Peyer's patch (tissue), 4 donors: ENCODE data around the gene CSRNP3. TPM values are rescaled to one million over a fixed set of nuclear protein-coding genes. Genes with fewer than 3 reads are reported as not detected.

Experiments
- DNase-seq, 3 donors: peaks; one replicate each; pipeline ENCODE4 v3.0.0-alpha.2; 2017 to 2019
- H3K27ac ChIP-seq, 4 donors: fragments of 200-600 bp; sonication (generic); one replicate each; pipeline ENCODE4 v1.5.1; 2016 to 2019
- H3K27me3 ChIP-seq, 2 donors: fragments of 200-600 bp; sonication (generic); one replicate each; pipeline ENCODE4 v1.5.1; 2019
- H3K36me3 ChIP-seq, 3 donors: fragments of 200-600 bp; sonication (generic); one replicate each; pipeline ENCODE4 v1.5.1; 2016 to 2019
- H3K4me1 ChIP-seq, 4 donors: fragments of 200-600 bp; sonication (generic); one replicate each; pipeline ENCODE4 v1.5.1; 2016 to 2019
- H3K4me3 ChIP-seq, 4 donors: fragments of 200-600 bp; sonication (generic); 1 replicate in 3 of 4; 2 replicates in 1 of 4; pipeline ENCODE4 v1.5.1; 2016 to 2019; ENCODE audit warnings: mild to moderate bottlenecking in 1 of 4
- H3K9me3 ChIP-seq, 4 donors: fragments of 200-600 bp; sonication (generic); one replicate each; pipeline ENCODE4 v1.5.1; 2016 to 2019; ENCODE audit warnings: mild to moderate bottlenecking in 1 of 4
- POLR2A ChIP-seq, 2 donors: fragments of 450-650 bp; IDR thresholded peaks; one replicate each; pipeline ENCODE4 v1.5.1; 2017; ENCODE audit warnings: antibody characterized with exemption in 2 of 2, mild to moderate bottlenecking in 2 of 2, moderate library complexity in 2 of 2
- total RNA-seq, 4 donors: library from RNA; depleted of rRNA; stranded (reverse); fragments of >200 nt; gene quantifications; one replicate each; pipeline ENCODE4 v1.1.0, GENCODE V29; 2016
- TF ChIP-seq, protein P1 (sequence below), 6 experiments: fragments of 450-650 bp in 4 of 6; fragments of 200-600 bp in 2 of 6; sonication (generic) in 1 of 6; IDR thresholded peaks; one replicate each; pipeline ENCODE4 v1.5.1; 2017 to 2019; ENCODE audit warnings: antibody characterized with exemption in 6 of 6, mild to moderate bottlenecking in 3 of 6, moderate library complexity in 1 of 6

Gene CSRNP3
- total RNA-seq, 4 donors from 2014 or later, result 1.6 to 10.5 (median 4.4) TPM

DNA sequence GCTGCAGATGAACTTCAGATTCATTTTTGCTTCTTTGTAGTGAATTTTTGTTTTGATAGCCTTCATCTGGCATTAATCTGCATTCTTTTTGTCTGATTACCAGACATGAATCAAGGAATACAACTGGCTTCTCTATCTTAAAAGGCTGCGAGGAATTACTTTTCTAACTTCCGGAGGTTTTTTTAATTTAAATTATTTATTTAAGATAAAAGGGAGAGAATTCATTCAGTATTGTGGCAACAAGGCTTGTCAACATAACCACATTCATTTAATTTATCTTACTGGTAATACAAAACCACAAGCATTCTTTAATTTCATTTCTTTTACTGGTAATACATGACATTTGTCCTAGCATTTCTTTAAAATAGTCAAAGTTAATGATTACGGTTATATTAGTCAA is 36.0 kb downstream of the CSRNP3 start:
- DNase-seq, result no peak
- Histone ChIP-seq H3K4me3 (no peak overlapping the region), H3K9me3 (no peaks in the 10 kb centered on the region), H3K4me1 (no peaks in the 10 kb centered on the region), H3K27me3 (no peaks in the 10 kb centered on the region), H3K36me3 (no peaks in the 10 kb centered on the region), H3K27ac (no peak overlapping the region)
- no peak for TF ChIP-seq POLR2A (IDR thresholded peaks at IDR 0.05)
- TF ChIP-seq, protein P1, sequence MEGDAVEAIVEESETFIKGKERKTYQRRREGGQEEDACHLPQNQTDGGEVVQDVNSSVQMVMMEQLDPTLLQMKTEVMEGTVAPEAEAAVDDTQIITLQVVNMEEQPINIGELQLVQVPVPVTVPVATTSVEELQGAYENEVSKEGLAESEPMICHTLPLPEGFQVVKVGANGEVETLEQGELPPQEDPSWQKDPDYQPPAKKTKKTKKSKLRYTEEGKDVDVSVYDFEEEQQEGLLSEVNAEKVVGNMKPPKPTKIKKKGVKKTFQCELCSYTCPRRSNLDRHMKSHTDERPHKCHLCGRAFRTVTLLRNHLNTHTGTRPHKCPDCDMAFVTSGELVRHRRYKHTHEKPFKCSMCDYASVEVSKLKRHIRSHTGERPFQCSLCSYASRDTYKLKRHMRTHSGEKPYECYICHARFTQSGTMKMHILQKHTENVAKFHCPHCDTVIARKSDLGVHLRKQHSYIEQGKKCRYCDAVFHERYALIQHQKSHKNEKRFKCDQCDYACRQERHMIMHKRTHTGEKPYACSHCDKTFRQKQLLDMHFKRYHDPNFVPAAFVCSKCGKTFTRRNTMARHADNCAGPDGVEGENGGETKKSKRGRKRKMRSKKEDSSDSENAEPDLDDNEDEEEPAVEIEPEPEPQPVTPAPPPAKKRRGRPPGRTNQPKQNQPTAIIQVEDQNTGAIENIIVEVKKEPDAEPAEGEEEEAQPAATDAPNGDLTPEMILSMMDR (IDR thresholded peaks at IDR 0.05), result no peak

DNA sequence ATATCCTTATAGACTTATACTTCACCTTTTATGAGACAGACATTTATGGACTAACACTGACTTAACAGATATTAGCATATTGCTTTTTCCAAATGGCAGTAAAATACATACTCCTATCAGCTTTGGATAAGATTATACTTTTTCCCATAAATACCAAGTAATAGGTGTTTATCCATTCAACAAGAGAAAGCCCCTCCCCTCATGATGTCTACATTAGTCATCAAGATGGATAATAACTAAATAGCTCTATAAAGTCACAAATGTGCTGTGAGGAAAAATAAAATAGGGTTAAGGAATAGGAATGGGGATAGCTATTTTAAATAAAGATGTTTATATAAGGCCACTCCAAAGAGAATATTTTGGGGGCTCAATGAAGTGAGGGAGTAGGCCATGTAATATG is 39.4 kb downstream of the CSRNP3 start:
- DNase-seq, result no peak
- H3K4me1 ChIP-seq, result no peaks in the 10 kb centered on the region
- no peaks in the 10 kb centered on the region for H3K27me3 ChIP-seq
- H3K9me3 ChIP-seq, result no peaks in the 10 kb centered on the region
- H3K27ac ChIP-seq, result no peak overlapping the region
- no peak overlapping the region for H3K4me3 ChIP-seq
- TF ChIP-seq, protein P1 (IDR thresholded peaks at IDR 0.05), result no peak
- no peak for TF ChIP-seq POLR2A (IDR thresholded peaks at IDR 0.05)
- no peaks in the 10 kb centered on the region for H3K36me3 ChIP-seq

DNA sequence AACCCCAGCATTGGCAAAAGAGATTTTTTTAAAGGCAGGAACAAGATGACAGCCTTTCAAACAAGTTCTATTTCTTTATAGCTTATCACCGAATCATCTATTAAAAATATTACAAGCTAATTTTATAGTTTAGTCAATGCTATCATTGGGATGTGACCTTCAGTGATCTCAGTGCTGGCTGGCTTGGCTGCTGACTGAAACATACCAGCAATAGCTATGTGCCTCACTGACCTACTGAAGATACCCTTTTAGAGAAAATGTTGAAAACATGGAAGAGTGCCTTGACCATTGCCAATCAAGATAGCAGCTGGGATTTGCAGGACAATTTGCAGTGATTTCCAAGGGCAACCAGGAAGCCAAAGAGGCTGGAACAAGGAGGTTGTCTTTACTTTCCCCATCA is 44.0 kb downstream of the CSRNP3 start:
- Histone ChIP-seq H3K27me3 (no peaks in the 10 kb centered on the region), H3K9me3 (no peaks in the 10 kb centered on the region), H3K4me1 (no peaks in the 10 kb centered on the region), H3K27ac (no peak overlapping the region), H3K36me3 (no peaks in the 10 kb centered on the region), H3K4me3 (no peak overlapping the region)
- TF ChIP-seq, protein P1 (IDR thresholded peaks at IDR 0.05), result no peak
- no peak for TF ChIP-seq POLR2A (IDR thresholded peaks at IDR 0.05)
- no peak for DNase-seq

DNA sequence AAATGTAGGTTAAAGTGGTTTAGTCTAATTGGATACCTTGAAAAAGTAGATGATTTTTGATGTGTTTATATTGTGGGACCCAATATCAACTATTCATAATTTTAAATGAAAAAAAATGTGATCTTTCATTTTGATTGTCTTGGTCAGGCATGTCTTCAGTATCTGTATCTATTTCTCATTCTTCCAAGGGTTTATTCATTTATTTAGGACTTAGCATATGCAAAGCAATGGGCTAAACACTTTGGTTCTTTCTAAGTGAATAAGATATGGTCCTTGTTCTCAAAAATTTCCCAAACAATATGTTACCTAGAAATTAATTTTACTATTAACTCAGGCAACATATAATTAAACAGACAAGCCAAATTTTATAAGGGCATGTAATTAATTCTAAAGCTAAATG is 49.1 kb downstream of the CSRNP3 start:
- no peak for DNase-seq
- Histone ChIP-seq H3K9me3 (no peaks in the 10 kb centered on the region), H3K27ac (no peak overlapping the region), H3K4me3 (no peak overlapping the region), H3K27me3 (no peaks in the 10 kb centered on the region), H3K4me1 (no peaks in the 10 kb centered on the region), H3K36me3 (no peaks in the 10 kb centered on the region)
- TF ChIP-seq, protein P1 (IDR thresholded peaks at IDR 0.05), result no peak
- no peak for TF ChIP-seq POLR2A (IDR thresholded peaks at IDR 0.05)

DNA sequence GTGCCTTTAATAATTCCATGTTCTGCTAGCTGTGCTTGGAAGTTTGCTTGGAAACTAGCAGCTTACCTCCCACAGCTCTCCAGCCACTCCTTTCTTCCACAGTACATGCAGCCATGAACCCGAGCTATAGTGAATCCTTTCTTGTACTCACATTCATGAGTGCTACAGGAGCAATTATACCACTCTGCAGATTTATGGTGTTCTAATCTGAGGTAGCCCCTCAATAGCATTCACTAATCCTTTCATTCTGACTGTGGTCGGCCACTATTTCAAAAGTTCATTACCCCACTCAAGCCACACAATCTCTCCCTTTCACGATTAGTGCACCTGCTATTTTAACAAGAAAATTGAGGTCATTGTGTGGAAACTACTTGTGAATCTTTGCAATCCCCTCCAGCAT is 53.2 kb downstream of the CSRNP3 start:
- H3K4me1 ChIP-seq, result no peaks in the 10 kb centered on the region
- H3K9me3 ChIP-seq, result no peaks in the 10 kb centered on the region
- H3K27me3 ChIP-seq, result no peaks in the 10 kb centered on the region
- H3K27ac ChIP-seq, result no peak overlapping the region
- TF ChIP-seq, protein P1 (IDR thresholded peaks at IDR 0.05), result no peak
- TF ChIP-seq POLR2A (IDR thresholded peaks at IDR 0.05), result no peak
- no peak for DNase-seq
- no peak overlapping the region for H3K4me3 ChIP-seq
- no peaks in the 10 kb centered on the region for H3K36me3 ChIP-seq

DNA sequence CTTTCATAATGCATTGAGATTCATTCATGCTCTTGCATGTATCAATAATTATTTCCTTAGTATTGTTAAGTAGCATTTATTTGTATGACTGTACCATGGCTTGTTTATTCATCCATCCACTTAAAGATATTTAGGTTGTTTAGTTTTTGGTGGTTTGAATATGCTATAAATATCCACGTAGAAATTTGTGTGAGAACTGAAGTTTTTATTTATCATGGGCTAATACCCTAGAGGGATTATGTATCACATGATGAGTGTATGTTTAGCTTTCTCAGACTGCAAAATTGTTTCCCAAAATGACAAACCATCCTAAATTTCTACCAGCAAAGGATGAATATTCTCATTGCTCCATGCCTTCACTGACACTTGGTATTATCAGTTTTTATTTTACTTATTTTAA is 55.2 kb downstream of the CSRNP3 start:
- Histone ChIP-seq H3K9me3 (no peaks in the 10 kb centered on the region), H3K4me3 (no peak overlapping the region), H3K27me3 (no peaks in the 10 kb centered on the region), H3K27ac (no peak overlapping the region), H3K4me1 (no peaks in the 10 kb centered on the region), H3K36me3 (no peaks in the 10 kb centered on the region)
- TF ChIP-seq POLR2A (IDR thresholded peaks at IDR 0.05), result no peak
- TF ChIP-seq, protein P1 (IDR thresholded peaks at IDR 0.05), result no peak
- DNase-seq, result no peak
